H9 (cell line): ENCODE measurements around the gene PROCA1. TPM values are rescaled to one million over a fixed set of nuclear protein-coding genes. Genes with fewer than 3 reads are reported as not detected.
A peak's percentile ranks its signal among the peaks of the same experiment; 100 is the strongest.

ENCODE experiments used
- DNase-seq: peaks from one replicate; pipeline ENCODE4 v3.0.0-alpha.2; 2017
- H2AFZ ChIP-seq: one replicate; pipeline ENCODE4 v1.6.1; 2013; ENCODE audit warnings: mild to moderate bottlenecking, low read length, control low read depth, moderate library complexity
- H2AK5ac ChIP-seq: 2 replicates; pipeline ENCODE4 v1.6.1; 2013; ENCODE audit warnings: low read length, control low read depth, mixed read lengths; ENCODE audit not compliant: insufficient read length
- H2BK120ac ChIP-seq: one replicate; pipeline ENCODE4 v1.6.1; 2013; ENCODE audit warnings: low read depth, mild to moderate bottlenecking, low read length, control low read depth, inconsistent platforms; ENCODE audit not compliant: poor library complexity, severe bottlenecking
- H2BK12ac ChIP-seq: 2 replicates; pipeline ENCODE4 v1.6.1; 2013; ENCODE audit warnings: low read length, control low read depth, mixed read lengths, low read depth; ENCODE audit not compliant: insufficient read length
- H2BK15ac ChIP-seq: 2 replicates; pipeline ENCODE4 v1.6.1; 2013; ENCODE audit warnings: low read depth, low read length, control low read depth
- H2BK20ac ChIP-seq: one replicate; pipeline ENCODE4 v1.6.1; 2013; ENCODE audit warnings: low read depth, mild to moderate bottlenecking, low read length, control low read depth, inconsistent platforms; ENCODE audit not compliant: poor library complexity, severe bottlenecking
- H2BK5ac ChIP-seq: 2 replicates; pipeline ENCODE4 v1.6.1; 2013; ENCODE audit warnings: low read length, control low read depth, mixed read lengths; ENCODE audit not compliant: insufficient read length
- H3K14ac ChIP-seq: 2 replicates; pipeline ENCODE4 v1.6.1; 2013; ENCODE audit warnings: low read length, control low read depth; ENCODE audit not compliant: insufficient read depth
- H3K18ac ChIP-seq: 2 replicates; pipeline ENCODE4 v1.6.1; 2013; ENCODE audit warnings: low read depth, mild to moderate bottlenecking, mixed read lengths, low read length, control low read depth; ENCODE audit not compliant: insufficient read length
- H3K23ac ChIP-seq: 2 replicates; pipeline ENCODE4 v1.6.1; 2013; ENCODE audit warnings: low read length, control low read depth, mixed read lengths, low read depth; ENCODE audit not compliant: insufficient read length
- H3K23me2 ChIP-seq: 2 replicates; pipeline ENCODE4 v1.6.1; 2013; ENCODE audit warnings: low read depth, mild to moderate bottlenecking, mixed read lengths, low read length, control low read depth; ENCODE audit not compliant: insufficient read length, poor library complexity, severe bottlenecking
- H3K27ac ChIP-seq: 2 replicates; pipeline ENCODE4 v1.5.1; 2013; ENCODE audit warnings: low read length, control low read depth, mixed read lengths, low read depth; ENCODE audit not compliant: insufficient read length
- H3K27me3 ChIP-seq: 2 replicates; pipeline ENCODE4 v1.6.1; 2013; ENCODE audit warnings: low read length, control low read depth, inconsistent platforms; ENCODE audit not compliant: insufficient read depth
- H3K4ac ChIP-seq: 2 replicates; pipeline ENCODE4 v1.6.1; 2013; ENCODE audit warnings: low read depth, mild to moderate bottlenecking, control low read depth, inconsistent platforms, low read length, moderate library complexity
- H3K4me1 ChIP-seq: 2 replicates; pipeline ENCODE4 v1.6.1; 2013; ENCODE audit warnings: low read length, control low read depth, inconsistent platforms; ENCODE audit not compliant: insufficient read depth
- H3K4me2 ChIP-seq: 2 replicates; pipeline ENCODE4 v1.6.1; 2013; ENCODE audit warnings: low read length, control low read depth, mixed read lengths; ENCODE audit not compliant: insufficient read length, insufficient read depth
- H3K56ac ChIP-seq: 2 replicates; pipeline ENCODE4 v1.6.1; 2013; ENCODE audit warnings: low read depth, mild to moderate bottlenecking, mixed read lengths, low read length, control low read depth; ENCODE audit not compliant: insufficient read length
- H3K79me1 ChIP-seq: 2 replicates; pipeline ENCODE4 v1.6.1; 2013; ENCODE audit warnings: low read depth, mild to moderate bottlenecking, moderate library complexity, low read length, control low read depth, inconsistent platforms; ENCODE audit not compliant: insufficient read depth, poor library complexity, severe bottlenecking
- H3K79me2 ChIP-seq: 2 replicates; pipeline ENCODE4 v1.6.1; 2013; ENCODE audit warnings: low read length, control low read depth, inconsistent platforms; ENCODE audit not compliant: insufficient read depth
- H3K9ac ChIP-seq: 2 replicates; pipeline ENCODE4 v1.6.1; 2013; ENCODE audit warnings: low read length, control low read depth, mixed read lengths; ENCODE audit not compliant: insufficient read length; ENCODE audit errors: extremely low read depth
- H3K9me3 ChIP-seq: one replicate; pipeline ENCODE4 v1.6.1; 2013; ENCODE audit warnings: low read depth, low read length, inconsistent platforms; ENCODE audit not compliant: control insufficient read depth
- H3T11ph ChIP-seq: one replicate; pipeline ENCODE4 v1.6.1; 2013; ENCODE audit warnings: mild to moderate bottlenecking, low read length, control low read depth, inconsistent platforms
- H4K20me1 ChIP-seq: one replicate; pipeline ENCODE4 v1.6.1; 2013; ENCODE audit not compliant: control insufficient read depth, insufficient read length, insufficient read depth
- H4K5ac ChIP-seq: 2 replicates; pipeline ENCODE4 v1.6.1; 2013; ENCODE audit warnings: low read depth, mild to moderate bottlenecking, mixed read lengths, low read length, control low read depth; ENCODE audit not compliant: insufficient read length
- H4K8ac ChIP-seq: replicated peaks from 2 replicates; pipeline ENCODE4 v1.6.1; 2013; ENCODE audit warnings: low read length, control low read depth, mixed read lengths, low read depth; ENCODE audit not compliant: insufficient read length
- H4K91ac ChIP-seq: 2 replicates; pipeline ENCODE4 v1.6.1; 2013; ENCODE audit warnings: low read depth, mild to moderate bottlenecking, moderate library complexity, mixed read lengths, low read length, control low read depth; ENCODE audit not compliant: insufficient read length
- H3K27ac Mint-ChIP-seq, 3 experiments: 2 replicates in 2 of 3; 3 replicates in 1 of 3; pipeline ENCODE4 v1.8.0; 2020 to 2021; ENCODE audit warnings: mixed read lengths in 3 of 3, mild to moderate bottlenecking in 1 of 3, moderate library complexity in 1 of 3
- H3K27me3 Mint-ChIP-seq: 2 replicates; pipeline ENCODE4 v1.8.0; 2021; ENCODE audit warnings: low read depth, mild to moderate bottlenecking, moderate library complexity, mixed read lengths
- H3K36me3 Mint-ChIP-seq, 3 experiments: 2 replicates in 2 of 3; 3 replicates in 1 of 3; pipeline ENCODE4 v1.8.0; 2020 to 2021; ENCODE audit warnings: low read depth in 3 of 3, mixed read lengths in 3 of 3; ENCODE audit not compliant: insufficient read depth in 1 of 3
- H3K4me1 Mint-ChIP-seq, 2 experiments: 2 replicates each; pipeline ENCODE4 v1.8.0; 2020; ENCODE audit warnings: mixed read lengths in 2 of 2
- H3K4me3 Mint-ChIP-seq, 2 experiments: 2 replicates in 1 of 2; 3 replicates in 1 of 2; pipeline ENCODE4 v1.8.0; 2020 to 2021; ENCODE audit warnings: mild to moderate bottlenecking in 2 of 2, mixed read lengths in 2 of 2, moderate library complexity in 1 of 2
- H3K9me3 Mint-ChIP-seq, 2 experiments: 2 replicates in 1 of 2; 3 replicates in 1 of 2; pipeline ENCODE4 v1.8.0; 2020; ENCODE audit warnings: mild to moderate bottlenecking in 2 of 2, mixed read lengths in 2 of 2, moderate library complexity in 1 of 2
- WGBS: extraction: QIAGEN DNeasy Blood & Tissue Kit; methylation state at CpG from one replicate; pipeline ENCODE4 v1.1.7; 2013; ENCODE audit warnings: missing lambda C conversion rate, low lambda C conversion rate, mixed read lengths; ENCODE audit not compliant: insufficient read length; ENCODE audit errors: extremely low coverage; 5-methylcytosine and 5-hydroxymethylcytosine counted together
- total RNA-seq: library from RNA; stranded (reverse); gene quantifications from 2 replicates; pipeline ENCODE4 v1.2.1, GENCODE V29; 2021
- TF ChIP-seq, protein P1 (sequence below): fragments of 200-600 bp; sonication (generic); conservative IDR thresholded peaks from 3 replicates; pipeline ENCODE4 v1.8.0; 2021; ENCODE audit warnings: antibody characterized with exemption, mild to moderate bottlenecking

The PROCA1 gene
- total RNA-seq, 1 experiment from 2014 or later = 15.0 TPM

DNA sequence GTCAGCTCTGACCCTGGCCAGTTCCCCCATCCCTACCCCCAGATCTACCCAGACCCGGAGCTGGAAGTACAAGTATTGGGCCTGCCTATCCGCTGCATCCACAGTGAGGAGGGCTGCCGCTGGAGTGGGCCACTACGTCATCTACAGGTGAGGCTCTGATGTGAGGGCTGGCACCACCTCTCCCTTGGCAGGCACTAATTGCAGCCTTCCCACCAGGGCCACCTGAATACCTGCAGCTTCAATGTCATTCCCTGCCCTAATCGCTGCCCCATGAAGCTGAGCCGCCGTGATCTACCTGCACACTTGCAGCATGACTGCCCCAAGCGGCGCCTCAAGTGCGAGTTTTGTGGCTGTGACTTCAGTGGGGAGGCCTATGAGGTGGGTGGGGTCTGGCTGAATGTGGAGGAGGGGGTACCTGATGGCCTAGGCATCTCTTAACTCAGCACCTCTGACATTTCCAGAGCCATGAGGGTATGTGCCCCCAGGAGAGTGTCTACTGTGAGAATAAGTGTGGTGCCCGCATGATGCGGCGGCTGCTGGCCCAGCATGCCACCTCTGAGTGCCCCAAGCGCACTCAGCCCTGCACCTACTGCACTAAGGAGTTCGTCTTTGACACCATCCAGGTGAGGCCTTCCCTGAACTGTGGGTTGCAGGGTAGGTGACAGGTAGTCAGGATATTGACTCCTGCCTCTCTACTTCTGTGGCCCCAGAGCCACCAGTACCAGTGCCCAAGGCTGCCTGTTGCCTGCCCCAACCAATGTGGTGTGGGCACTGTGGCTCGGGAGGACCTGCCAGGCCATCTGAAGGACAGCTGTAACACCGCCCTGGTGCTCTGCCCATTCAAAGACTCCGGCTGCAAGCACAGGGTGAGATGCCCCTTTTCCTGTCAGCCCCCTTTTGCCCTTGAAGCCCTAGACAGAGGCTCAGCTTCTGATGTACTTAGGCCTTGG lies 36.4 kb upstream of the PROCA1 start:
- H3K4me1 Mint-ChIP-seq = peaks cover 16 to 32% of the 10 kb centered on the region in 2 experiments
- Histone ChIP-seq H3K4me1 (peaks cover 5% of the 10 kb centered on the region; the same call in 1 of the 2 replicates), H2BK5ac (no peak overlapping the region), H4K8ac (no peak overlapping the region), H3K56ac (no peak overlapping the region), H3K18ac (no peak overlapping the region), H4K5ac (no peak overlapping the region), H3K4me2 (no peak overlapping the region), H3K14ac (no peak overlapping the region), H3K79me2 (peaks cover 16% of the 10 kb centered on the region; the same call in 1 of the 2 replicates), H2AFZ (no peak overlapping the region), H3T11ph (no peak overlapping the region), H2BK12ac (no peak overlapping the region), H3K79me1 (no peaks in the 10 kb centered on the region), H2BK120ac (no peak overlapping the region), H4K91ac (no peak overlapping the region), H3K27me3 (no peaks in the 10 kb centered on the region), H3K4ac (no peak overlapping the region), H2AK5ac (no peak overlapping the region), H3K9me3 (no peaks in the 10 kb centered on the region), H2BK20ac (no peak overlapping the region), H3K23me2 (peaks cover 14% of the 10 kb centered on the region), H3K9ac (no peak overlapping the region), H3K27ac (no peak overlapping the region), H4K20me1 (no peaks in the 10 kb centered on the region), H2BK15ac (no peak overlapping the region), H3K23ac (no peak overlapping the region)
- TF ChIP-seq, protein P1, sequence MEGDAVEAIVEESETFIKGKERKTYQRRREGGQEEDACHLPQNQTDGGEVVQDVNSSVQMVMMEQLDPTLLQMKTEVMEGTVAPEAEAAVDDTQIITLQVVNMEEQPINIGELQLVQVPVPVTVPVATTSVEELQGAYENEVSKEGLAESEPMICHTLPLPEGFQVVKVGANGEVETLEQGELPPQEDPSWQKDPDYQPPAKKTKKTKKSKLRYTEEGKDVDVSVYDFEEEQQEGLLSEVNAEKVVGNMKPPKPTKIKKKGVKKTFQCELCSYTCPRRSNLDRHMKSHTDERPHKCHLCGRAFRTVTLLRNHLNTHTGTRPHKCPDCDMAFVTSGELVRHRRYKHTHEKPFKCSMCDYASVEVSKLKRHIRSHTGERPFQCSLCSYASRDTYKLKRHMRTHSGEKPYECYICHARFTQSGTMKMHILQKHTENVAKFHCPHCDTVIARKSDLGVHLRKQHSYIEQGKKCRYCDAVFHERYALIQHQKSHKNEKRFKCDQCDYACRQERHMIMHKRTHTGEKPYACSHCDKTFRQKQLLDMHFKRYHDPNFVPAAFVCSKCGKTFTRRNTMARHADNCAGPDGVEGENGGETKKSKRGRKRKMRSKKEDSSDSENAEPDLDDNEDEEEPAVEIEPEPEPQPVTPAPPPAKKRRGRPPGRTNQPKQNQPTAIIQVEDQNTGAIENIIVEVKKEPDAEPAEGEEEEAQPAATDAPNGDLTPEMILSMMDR = no peak
- peak overlapping the region in 1 of 2 experiments; percentile 40; a peak in 2 of 5 replicates for H3K4me3 Mint-ChIP-seq
- no peaks in the 10 kb centered on the region; the same call in none of the 2 replicates for H3K27me3 Mint-ChIP-seq
- peaks cover 47 to 74% (median 47%) of the 10 kb centered on the region in 3 experiments for H3K36me3 Mint-ChIP-seq
- WGBS = no CpG with 5 or more reads among the region's 18 CpGs
- no peaks in the 10 kb centered on the region for H3K9me3 Mint-ChIP-seq
- peak overlapping the region in 2 of 3 experiments; percentile 83 to 94; a peak in 3 of 7 replicates for H3K27ac Mint-ChIP-seq
- peak; percentile 36 for DNase-seq
